Gastrocnemius medialis (tissue), 4 donors: ENCODE data around the gene IRX3. TPM values are rescaled to one million over a fixed set of nuclear protein-coding genes. Genes with fewer than 3 reads are reported as not detected.

ENCODE experiments used
- ATAC-seq, 2 donors: fragments of 150-250 bp; one replicate each; pipeline ENCODE4 v1.9.1; 2016
- DNase-seq, 2 donors: peaks; one replicate each; pipeline ENCODE4 v3.0.0-alpha.2; 2019
- H3K27ac ChIP-seq, 4 donors: fragments of 200-600 bp; sonication (generic); 1 replicate in 1 of 4; 2 replicates in 3 of 4; pipeline ENCODE4 v1.5.1; 2016 to 2018; ENCODE audit warnings: mild to moderate bottlenecking in 2 of 4, moderate library complexity in 1 of 4
- H3K27me3 ChIP-seq, 3 donors: fragments of 200-600 bp; sonication (generic) in 2 of 3; 1 replicate in 1 of 3; 2 replicates in 2 of 3; pipeline versions ENCODE4 v1.5.1 to v1.6.0; 2016 to 2019; ENCODE audit warnings: mild to moderate bottlenecking in 1 of 3, moderate library complexity in 1 of 3
- H3K36me3 ChIP-seq, 2 donors: fragments of 200-600 bp; sonication (generic) in 1 of 2; one replicate each; pipeline ENCODE4 v1.5.1; 2017 to 2018
- H3K4me1 ChIP-seq, 2 donors: fragments of 200-600 bp; sonication (generic) in 1 of 2; one replicate each; pipeline ENCODE4 v1.5.1; 2016 to 2017; ENCODE audit warnings: mild to moderate bottlenecking in 2 of 2
- H3K4me3 ChIP-seq, 4 donors: fragments of 200-600 bp; sonication (generic) in 3 of 4; 1 replicate in 1 of 4; 2 replicates in 3 of 4; pipeline ENCODE4 v1.5.1; 2016 to 2019; ENCODE audit warnings: mild to moderate bottlenecking in 2 of 4
- H3K9me3 ChIP-seq, 3 donors: fragments of 200-600 bp; sonication (generic) in 2 of 3; 1 replicate in 1 of 3; 2 replicates in 2 of 3; pipeline ENCODE4 v1.5.1; 2016 to 2019
- CTCF ChIP-seq, 5 experiments: fragments of 450-650 bp in 3 of 5; fragments of 200-600 bp in 2 of 5; sonication (generic) in 2 of 5; IDR thresholded peaks in 4 of 5; conservative IDR thresholded peaks in 1 of 5; 1 replicate in 4 of 5; 2 replicates in 1 of 5; pipeline ENCODE4 v1.5.1; 2016 to 2019; ENCODE audit warnings: antibody characterized with exemption in 5 of 5, mild to moderate bottlenecking in 3 of 5, moderate library complexity in 3 of 5
- POLR2A ChIP-seq, 2 donors: fragments of 450-650 bp; IDR thresholded peaks; one replicate each; pipeline ENCODE4 v1.6.1; 2017; ENCODE audit warnings: antibody characterized with exemption in 2 of 2, mild to moderate bottlenecking in 2 of 2, moderate library complexity in 2 of 2
- in situ Hi-C, 4 donors: fragments of 200-750 bp; cut with MboI; loops; one replicate each; pipeline versions ENCODE4 v1.15.0 to v1.8.0; 2017; ENCODE audit warnings: low sequenced_read_pairs in 4 of 4
- intact Hi-C: fragments of 100-400 bp; cut with DNase I; formaldehyde crosslinking; loops from one replicate; pipeline ENCODE4 v1.15.1; 2023; ENCODE audit warnings: low total_unique reads
- total RNA-seq, 4 donors: library from RNA; depleted of rRNA; stranded (reverse); fragments of >200 nt; gene quantifications; one replicate each; pipeline versions ENCODE4 v1.1.0 to v1.2.3, GENCODE V29; 2016

Gene IRX3
- total RNA-seq, 4 donors from 2014 or later, result 3.5 to 40.6 (median 12.0) TPM

GRCh38 chr16:54320697-54321340 lies 34.2 kb upstream of the IRX3 start:
- in situ Hi-C loops, result no loop called here
- Histone ChIP-seq H3K9me3 (no peaks in the 10 kb centered on the region), H3K4me3 (no peak overlapping the region), H3K36me3 (no peaks in the 10 kb centered on the region), H3K27ac (no peak overlapping the region), H3K4me1 (peaks cover 0 to 2% of the 10 kb centered on the region in 2 donors), H3K27me3 (no peaks in the 10 kb centered on the region)
- DNase-seq (no peak), ATAC-seq (no peak)
- TF ChIP-seq CTCF (IDR thresholded peaks at IDR 0.05 in 4 of 5, conservative IDR thresholded peaks at IDR 0.05 in 1 of 5) (no peak), POLR2A (IDR thresholded peaks at IDR 0.05) (no peak)
- intact Hi-C loops, result no loop called here

GRCh38 chr16:54318941-54319340 lies 32.4 kb upstream of the IRX3 start:
- ATAC-seq, result no peak
- no peaks in the 10 kb centered on the region for H3K4me1 ChIP-seq
- intact Hi-C loops, result no loop called here
- in situ Hi-C loops, result no loop called here
- H3K4me3 ChIP-seq, result no peak overlapping the region
- no peaks in the 10 kb centered on the region for H3K27me3 ChIP-seq
- no peaks in the 10 kb centered on the region for H3K36me3 ChIP-seq
- H3K9me3 ChIP-seq, result no peaks in the 10 kb centered on the region
- H3K27ac ChIP-seq, result no peak overlapping the region
- DNase-seq, result no peak
- TF ChIP-seq CTCF (IDR thresholded peaks at IDR 0.05 in 4 of 5, conservative IDR thresholded peaks at IDR 0.05 in 1 of 5), result no peak
- no peak for TF ChIP-seq POLR2A (IDR thresholded peaks at IDR 0.05)

- no peaks in the 10 kb centered on the region for H3K4me1 ChIP-seq
- no peaks in the 10 kb centered on the region for H3K36me3 ChIP-seq
- H3K27ac ChIP-seq, result no peak overlapping the region
- H3K27me3 ChIP-seq, result no peaks in the 10 kb centered on the region
- DNase-seq, result no peak
- intact Hi-C loops, result no loop called here
- in situ Hi-C loops, result no loop called here
- TF ChIP-seq CTCF (IDR thresholded peaks at IDR 0.05 in 4 of 5, conservative IDR thresholded peaks at IDR 0.05 in 1 of 5) (no peak), POLR2A (IDR thresholded peaks at IDR 0.05) (no peak)
- no peak overlapping the region for H3K4me3 ChIP-seq
- no peak for ATAC-seq
- H3K9me3 ChIP-seq, result no peaks in the 10 kb centered on the region
Observed at GRCh38 chr16:54317101-54317611, 30.6 kb upstream of the IRX3 start.

DNA sequence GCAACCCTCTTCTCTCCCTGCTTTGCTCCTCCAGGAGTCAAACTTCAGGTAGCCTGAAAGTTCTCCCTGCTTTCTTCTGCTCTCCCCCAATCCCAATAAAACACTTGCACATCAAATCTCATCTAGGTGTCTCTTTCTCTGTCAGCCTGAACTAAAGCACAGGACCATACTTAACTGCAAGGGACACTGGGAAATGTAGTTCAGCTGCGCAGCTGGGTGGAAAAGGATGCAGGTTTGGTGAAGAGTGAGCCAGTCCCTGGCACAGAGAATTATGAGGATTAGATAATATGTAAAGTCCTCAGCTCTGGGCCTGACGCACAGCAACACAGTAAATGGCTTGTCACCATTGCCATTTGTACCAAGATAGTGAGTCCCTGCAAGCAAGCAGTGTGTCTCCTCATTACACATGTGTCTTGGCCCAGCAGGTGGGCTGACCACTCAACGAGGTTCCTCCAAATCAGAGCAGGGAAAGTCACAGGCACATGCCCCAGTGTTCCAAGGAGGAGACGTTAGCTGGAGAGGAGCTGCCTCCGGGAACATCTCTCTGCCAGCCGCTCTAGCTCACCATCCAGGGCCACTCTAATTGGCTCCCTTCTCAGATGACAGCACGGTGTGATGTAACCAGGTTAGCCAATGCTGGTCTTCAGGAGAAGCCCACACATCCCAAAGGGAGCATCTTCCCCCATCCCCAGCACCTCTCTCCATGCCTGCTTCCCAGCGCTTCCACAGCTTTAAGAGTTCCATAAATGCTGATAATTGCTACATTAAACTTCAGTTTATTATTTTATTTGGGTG lies 29.7 kb upstream of the IRX3 start:
- Histone ChIP-seq H3K4me1 (no peaks in the 10 kb centered on the region), H3K36me3 (no peaks in the 10 kb centered on the region), H3K27me3 (no peaks in the 10 kb centered on the region), H3K4me3 (no peak overlapping the region), H3K27ac (no peak overlapping the region), H3K9me3 (no peaks in the 10 kb centered on the region)
- in situ Hi-C loops (no loop called here), intact Hi-C loops (no loop called here)
- TF ChIP-seq CTCF (IDR thresholded peaks at IDR 0.05 in 4 of 5, conservative IDR thresholded peaks at IDR 0.05 in 1 of 5) (no peak), POLR2A (IDR thresholded peaks at IDR 0.05) (no peak)
- no peak for ATAC-seq
- no peak for DNase-seq
